HG03354 (cell line): ENCODE data around the gene HIF1AN.
"Not testable (repeated sequence)": the region's sequence is repeated elsewhere in the genome, so short reads cannot be mapped to it uniquely, and the experiment has no call there.

Source experiments
- ATAC-seq: cut with Tn5 transposase; IDR thresholded peaks from one replicate; pipeline ENCODE4 v1.9.1; 2021; ENCODE audit warnings: mild to moderate bottlenecking; ENCODE audit not compliant: unreplicated experiment, poor library complexity, severe bottlenecking

HIF1AN gene

GRCh38 chr10:100561005-100561404 lies 25.3 kb downstream of the HIF1AN start:
- ATAC-seq = no peak

- peak; percentile 83 for ATAC-seq
Measured at GRCh38 chr10:100562008-100562672, 26.4 kb downstream of the HIF1AN start.

- ATAC-seq = no peak
Measured at GRCh38 chr10:100565206-100565985, 29.7 kb downstream of the HIF1AN start.

- no peak for ATAC-seq
Measured at GRCh38 chr10:100566561-100566960, 30.8 kb downstream of the HIF1AN start.

GRCh38 chr10:100567249-100567648 lies 31.5 kb downstream of the HIF1AN start:
- ATAC-seq = no peak

GRCh38 chr10:100567826-100568225 lies 32.1 kb downstream of the HIF1AN start:
- no peak for ATAC-seq

GRCh38 chr10:100568912-100569311 lies 33.2 kb downstream of the HIF1AN start:
- ATAC-seq = no peak

- ATAC-seq = no peak
Measured at GRCh38 chr10:100569687-100570481, 34.1 kb downstream of the HIF1AN start.

- no peak for ATAC-seq
Measured at GRCh38 chr10:100570506-100570905, 34.8 kb downstream of the HIF1AN start.

GRCh38 chr10:100571084-100571856 lies 35.5 kb downstream of the HIF1AN start:
- ATAC-seq = no peak

GRCh38 chr10:100575146-100575545 lies 39.4 kb downstream of the HIF1AN start:
- ATAC-seq = not testable (repeated sequence)

GRCh38 chr10:100575585-100576281 lies 40.0 kb downstream of the HIF1AN start:
- ATAC-seq = no peak

GRCh38 chr10:100576282-100576635 lies 40.5 kb downstream of the HIF1AN start:
- no peak for ATAC-seq

- no peak for ATAC-seq
Measured at GRCh38 chr10:100579261-100580090, 43.7 kb downstream of the HIF1AN start.

GRCh38 chr10:100586959-100587358 lies 51.2 kb downstream of the HIF1AN start:
- no peak for ATAC-seq

- ATAC-seq = no peak
Measured at GRCh38 chr10:100598166-100598565, 62.4 kb downstream of the HIF1AN start.

- ATAC-seq = no peak
Measured at GRCh38 chr10:100600218-100600617, 64.5 kb downstream of the HIF1AN start.

GRCh38 chr10:100607439-100607838 lies 71.7 kb downstream of the HIF1AN start:
- ATAC-seq = no peak
